OCI-LY3 (cell line): ENCODE measurements around the gene MFSD6L.

ENCODE experiments used
- H2AFZ ChIP-seq: fragments of 200-600, 300-600 bp; shearing (Covaris generic); 2 replicates; pipeline ENCODE4 v1.6.0; 2014; ENCODE audit warnings: antibody characterized with exemption, low read depth, low read length
- H3K27ac ChIP-seq: fragments of 200-600, 300-600 bp; sonication (generic); 2 replicates; pipeline ENCODE4 v1.5.1; 2014; ENCODE audit warnings: mild to moderate bottlenecking, low read length, moderate library complexity, mixed read lengths
- H3K27me3 ChIP-seq: fragments of 200-600, 300-600 bp; sonication (generic); 2 replicates; pipeline ENCODE4 v1.6.1; 2014; ENCODE audit warnings: low read depth, low read length, mixed read lengths
- H3K36me3 ChIP-seq: fragments of 200-600, 300-600 bp; sonication (generic); replicated peaks from 2 replicates; pipeline ENCODE3; 2014; ENCODE audit warnings: low read depth, low read length, mixed read lengths
- H3K4me1 ChIP-seq: fragments of 300-600, 200-600 bp; sonication (generic); 2 replicates; pipeline ENCODE4 v1.6.1; 2014; ENCODE audit warnings: low read length, mixed read lengths
- H3K4me2 ChIP-seq: fragments of 200-600, 300-600 bp; sonication (generic); 2 replicates; pipeline ENCODE4 v1.6.1; 2014; ENCODE audit warnings: low read length, mixed read lengths
- H3K4me3 ChIP-seq: fragments of 300-600, 200-600 bp; sonication (generic); 2 replicates; pipeline ENCODE4 v1.5.1; 2014; ENCODE audit warnings: antibody characterized with exemption, mild to moderate bottlenecking, low read length, moderate library complexity
- H3K79me2 ChIP-seq: fragments of 300-600, 200-600 bp; shearing (Covaris generic); 2 replicates; pipeline ENCODE4 v1.6.1; 2014; ENCODE audit warnings: mild to moderate bottlenecking, low read length, mixed read lengths
- H3K9ac ChIP-seq: fragments of 300-600, 200-600 bp; shearing (Covaris generic); 2 replicates; pipeline ENCODE4 v1.6.0; 2014; ENCODE audit warnings: mild to moderate bottlenecking, low read length, moderate library complexity
- H3K9me3 ChIP-seq: fragments of 200-600, 300-600 bp; shearing (Covaris generic); 2 replicates; pipeline ENCODE4 v1.6.1; 2014; ENCODE audit warnings: low read length, mixed read lengths; ENCODE audit not compliant: insufficient read depth
- H4K20me1 ChIP-seq: fragments of 200-600, 300-600 bp; sonication (generic); 2 replicates; pipeline ENCODE4 v1.6.1; 2016; ENCODE audit warnings: low read length, mixed read lengths; ENCODE audit not compliant: insufficient read depth
- EZH2phosphoT487 ChIP-seq: fragments of 200-600 bp; shearing (Covaris generic); IDR thresholded peaks from 2 replicates; pipeline ENCODE4 v1.6.1; 2018; ENCODE audit warnings: antibody characterized with exemption, mixed run types, low read depth
- TF ChIP-seq, protein P1 (sequence below): fragments of 200-600, 300-600 bp; sonication (generic); IDR thresholded peaks from 2 replicates; pipeline ENCODE4 v1.5.1; 2014; ENCODE audit warnings: antibody characterized with exemption, low read length, low read depth

Gene MFSD6L

GRCh38 chr17:8837563-8838075 lies 38.5 kb upstream of the MFSD6L start:
- TF ChIP-seq, protein P1, sequence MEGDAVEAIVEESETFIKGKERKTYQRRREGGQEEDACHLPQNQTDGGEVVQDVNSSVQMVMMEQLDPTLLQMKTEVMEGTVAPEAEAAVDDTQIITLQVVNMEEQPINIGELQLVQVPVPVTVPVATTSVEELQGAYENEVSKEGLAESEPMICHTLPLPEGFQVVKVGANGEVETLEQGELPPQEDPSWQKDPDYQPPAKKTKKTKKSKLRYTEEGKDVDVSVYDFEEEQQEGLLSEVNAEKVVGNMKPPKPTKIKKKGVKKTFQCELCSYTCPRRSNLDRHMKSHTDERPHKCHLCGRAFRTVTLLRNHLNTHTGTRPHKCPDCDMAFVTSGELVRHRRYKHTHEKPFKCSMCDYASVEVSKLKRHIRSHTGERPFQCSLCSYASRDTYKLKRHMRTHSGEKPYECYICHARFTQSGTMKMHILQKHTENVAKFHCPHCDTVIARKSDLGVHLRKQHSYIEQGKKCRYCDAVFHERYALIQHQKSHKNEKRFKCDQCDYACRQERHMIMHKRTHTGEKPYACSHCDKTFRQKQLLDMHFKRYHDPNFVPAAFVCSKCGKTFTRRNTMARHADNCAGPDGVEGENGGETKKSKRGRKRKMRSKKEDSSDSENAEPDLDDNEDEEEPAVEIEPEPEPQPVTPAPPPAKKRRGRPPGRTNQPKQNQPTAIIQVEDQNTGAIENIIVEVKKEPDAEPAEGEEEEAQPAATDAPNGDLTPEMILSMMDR = no peak
- no peak for TF ChIP-seq EZH2phosphoT487
- Histone ChIP-seq H3K36me3 (no peaks in the 10 kb centered on the region), H3K27me3 (no peaks in the 10 kb centered on the region), H4K20me1 (no peaks in the 10 kb centered on the region), H3K4me3 (no peak overlapping the region), H3K79me2 (no peaks in the 10 kb centered on the region), H3K4me2 (no peak overlapping the region), H3K9me3 (no peaks in the 10 kb centered on the region), H3K27ac (no peak overlapping the region), H2AFZ (no peak overlapping the region), H3K9ac (no peak overlapping the region), H3K4me1 (no peaks in the 10 kb centered on the region)

DNA sequence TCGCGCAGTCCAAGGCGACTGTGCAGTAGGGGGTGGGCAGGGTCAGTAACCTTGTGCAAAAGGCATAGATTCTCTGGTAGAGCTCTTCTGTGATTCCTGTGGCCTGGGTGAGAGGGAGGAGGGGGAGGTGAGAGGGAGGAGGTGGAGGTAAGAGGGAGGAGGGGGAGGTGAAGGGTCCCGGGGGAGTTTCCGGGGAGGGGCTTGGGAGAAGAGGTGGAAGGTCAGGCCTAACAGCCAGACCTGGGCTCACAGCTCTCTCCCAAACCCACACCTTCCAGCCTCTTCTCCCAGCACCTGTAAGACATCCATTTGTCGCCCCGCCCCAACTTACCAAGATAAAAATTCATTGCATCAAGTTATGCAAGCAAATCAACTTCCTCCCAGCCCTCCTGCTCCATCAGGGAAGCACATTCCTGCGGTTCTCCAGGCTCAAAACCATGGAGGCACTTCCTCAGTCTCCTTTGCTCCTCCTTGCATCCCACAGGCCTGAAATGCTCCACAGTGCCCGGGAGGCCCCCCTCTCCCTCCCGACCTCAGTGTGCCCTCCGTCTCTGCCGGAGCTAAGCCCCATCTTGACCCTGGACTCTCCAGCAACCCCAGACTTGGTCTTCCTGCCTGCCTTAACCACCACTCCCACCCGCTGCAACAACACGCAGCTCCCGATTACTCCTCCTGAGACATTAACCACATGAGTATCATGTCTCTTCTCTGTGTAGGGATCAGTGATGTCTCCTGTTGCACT lies 37.8 kb upstream of the MFSD6L start:
- H3K27me3 ChIP-seq = no peaks in the 10 kb centered on the region
- no peaks in the 10 kb centered on the region for H3K79me2 ChIP-seq
- no peak overlapping the region for H3K4me3 ChIP-seq
- TF ChIP-seq, protein P1 = no peak
- TF ChIP-seq EZH2phosphoT487 = no peak
- no peak overlapping the region for H3K27ac ChIP-seq
- no peaks in the 10 kb centered on the region for H3K36me3 ChIP-seq
- no peak overlapping the region for H3K4me2 ChIP-seq
- no peaks in the 10 kb centered on the region for H4K20me1 ChIP-seq
- H3K9ac ChIP-seq = no peak overlapping the region
- H3K4me1 ChIP-seq = no peaks in the 10 kb centered on the region
- no peak overlapping the region for H2AFZ ChIP-seq
- H3K9me3 ChIP-seq = no peaks in the 10 kb centered on the region

- Histone ChIP-seq H3K9me3 (no peaks in the 10 kb centered on the region), H3K79me2 (no peaks in the 10 kb centered on the region), H3K4me2 (no peak overlapping the region), H3K27ac (no peak overlapping the region), H3K4me3 (no peak overlapping the region), H3K27me3 (no peaks in the 10 kb centered on the region), H3K9ac (no peak overlapping the region), H3K36me3 (no peaks in the 10 kb centered on the region), H2AFZ (no peak overlapping the region), H4K20me1 (no peaks in the 10 kb centered on the region), H3K4me1 (no peaks in the 10 kb centered on the region)
- no peak for TF ChIP-seq EZH2phosphoT487
- TF ChIP-seq, protein P1 = no peak
These were observed 36.6 kb upstream of the MFSD6L start for GRCh38 chr17:8835631-8836364.

DNA sequence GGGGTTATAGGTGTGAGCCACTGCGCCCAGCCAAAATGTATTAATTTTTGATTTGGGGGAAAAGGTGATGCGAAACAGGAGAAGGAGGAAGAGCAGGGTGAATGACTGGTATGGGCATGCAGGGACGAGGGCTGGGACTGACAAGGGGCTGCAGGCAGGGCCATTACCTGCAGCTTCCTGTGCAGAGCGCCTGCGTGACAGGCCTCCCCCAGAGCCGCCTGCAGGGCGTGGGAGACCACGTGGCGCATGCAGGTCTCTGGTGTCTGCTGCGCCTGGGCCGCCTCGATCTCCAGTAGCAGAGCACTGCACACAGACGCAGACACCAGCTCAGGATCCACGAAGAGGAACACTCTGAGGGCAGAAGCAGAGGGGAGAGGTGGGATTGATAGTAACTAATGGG lies 35.9 kb upstream of the MFSD6L start:
- no peaks in the 10 kb centered on the region for H3K36me3 ChIP-seq

More for the DNA sequence above, 35.9 kb upstream of the MFSD6L start:
- no peaks in the 10 kb centered on the region for H3K4me1 ChIP-seq
- H3K4me3 ChIP-seq = no peak overlapping the region
- H3K79me2 ChIP-seq = no peaks in the 10 kb centered on the region
- no peak overlapping the region for H3K4me2 ChIP-seq
- no peak overlapping the region for H3K27ac ChIP-seq
- H3K9me3 ChIP-seq = no peaks in the 10 kb centered on the region
- no peak overlapping the region for H3K9ac ChIP-seq
- no peaks in the 10 kb centered on the region for H3K27me3 ChIP-seq
- TF ChIP-seq, protein P1 = no peak
- TF ChIP-seq EZH2phosphoT487 = no peak
- H4K20me1 ChIP-seq = no peaks in the 10 kb centered on the region
- H2AFZ ChIP-seq = no peak overlapping the region
